ELF-1 (cell line): ENCODE results near the gene MTX1.

ENCODE experiments used
- DNase-seq: peaks from one replicate; pipeline ENCODE4 v3.0.0-alpha.2; 2016; ENCODE audit warnings: low read depth, low spot score

MTX1 gene

GRCh38 chr1:155261493-155261851 lies 53.0 kb downstream of the MTX1 start:
- no peak for DNase-seq

DNA sequence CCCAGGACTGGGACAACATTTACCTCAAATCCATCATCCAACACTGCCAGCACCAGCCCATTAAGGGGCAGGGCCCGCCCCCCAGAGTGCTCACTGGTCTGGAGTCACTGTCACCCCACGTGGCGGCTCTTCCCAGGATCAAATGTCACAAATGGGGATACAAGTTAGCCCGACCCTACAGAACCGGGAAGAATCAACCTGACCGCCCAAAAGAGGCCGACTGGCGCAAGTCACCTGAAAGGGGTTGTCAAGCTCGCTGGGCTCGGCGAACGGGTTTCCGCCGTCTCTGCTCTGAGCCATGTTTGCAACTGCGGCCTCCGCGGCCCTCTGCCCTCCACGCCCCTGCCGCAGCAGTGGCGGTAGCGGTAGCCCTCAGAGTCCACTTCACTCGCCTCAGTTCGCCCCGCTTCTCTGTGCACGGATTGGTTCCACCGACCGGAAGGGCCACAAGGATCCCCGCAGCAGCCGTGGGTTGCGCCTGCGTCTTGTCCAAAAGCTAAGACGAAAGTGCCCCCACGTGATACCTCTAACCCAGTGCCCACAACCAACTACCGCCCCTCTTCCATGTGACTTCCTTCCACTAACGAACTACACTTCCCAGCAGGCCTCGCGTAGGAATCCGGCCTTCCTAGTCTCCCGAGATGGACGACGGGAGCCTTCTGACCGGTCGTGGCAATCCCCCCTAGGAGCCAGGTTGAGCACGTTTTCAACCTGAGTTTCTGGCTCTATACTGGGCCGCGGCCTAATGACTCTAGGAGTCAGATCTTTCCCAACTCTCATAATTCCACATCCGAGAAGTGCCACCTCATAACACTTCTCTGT lies 53.6 kb downstream of the MTX1 start, which contains the start of gene SCAMP3:
Gene SCAMP3 (minus strand): TSS at position 509 of the 822 bp plus-strand sequence. CDS start 209 bp downstream, at position 300.
- peak; percentile 99 for DNase-seq

- no peak for DNase-seq
These were observed 54.6 kb downstream of the MTX1 start for GRCh38 chr1:155263067-155263466.
